ENCODE results near the gene HOXB2. TPM values are rescaled to one million over a fixed set of nuclear protein-coding genes. Genes with fewer than 3 reads are reported as not detected.

The HOXB2 gene
- polyA plus RNA-seq, 3 donors = 50.6 to 61.2 (median 58.4) TPM

- DNase-seq = no peak
Observed at GRCh38 chr17:48567646-48568354, 22.9 kb upstream of the HOXB2 start.

GRCh38 chr17:48567209-48567608 is 22.3 kb upstream of the HOXB2 start:
- no peak for DNase-seq

- no peak for DNase-seq
Observed at GRCh38 chr17:48566717-48567116, 21.8 kb upstream of the HOXB2 start.

- no peak for DNase-seq
Observed at GRCh38 chr17:48565925-48566710, 21.2 kb upstream of the HOXB2 start.

- DNase-seq = no peak
Observed at GRCh38 chr17:48565022-48565554, 20.2 kb upstream of the HOXB2 start.

- DNase-seq = no peak
Observed at GRCh38 chr17:48564188-48565021, 19.5 kb upstream of the HOXB2 start.

GRCh38 chr17:48563867-48564187 is 18.9 kb upstream of the HOXB2 start:
- no peak for DNase-seq

GRCh38 chr17:48563385-48563838 is 18.5 kb upstream of the HOXB2 start:
- DNase-seq = no peak

- no peak for DNase-seq
Observed at GRCh38 chr17:48562934-48563333, 18.0 kb upstream of the HOXB2 start.

- DNase-seq = no peak
Observed at GRCh38 chr17:48561884-48562810, 17.2 kb upstream of the HOXB2 start.

- no peak for DNase-seq
Observed at GRCh38 chr17:48559840-48560817, 15.2 kb upstream of the HOXB2 start.

- DNase-seq = no peak
Observed at GRCh38 chr17:48559122-48559839, 14.4 kb upstream of the HOXB2 start.

GRCh38 chr17:48558831-48559121 is 13.9 kb upstream of the HOXB2 start:
- DNase-seq = no peak

GRCh38 chr17:48558057-48558830 is 13.3 kb upstream of the HOXB2 start:
- DNase-seq = no peak

- DNase-seq = no peak
Observed at GRCh38 chr17:48556576-48557401, 11.9 kb upstream of the HOXB2 start.

GRCh38 chr17:48556229-48556575 is 11.3 kb upstream of the HOXB2 start:
- DNase-seq = no peak
